Stomach (tissue), 9 donors: ENCODE data around the gene CREG1. TPM values are rescaled to one million over a fixed set of nuclear protein-coding genes. Genes with fewer than 3 reads are reported as not detected.

Experiments
- DNase-seq, 2 donors: peaks; one replicate each; pipeline versions ENCODE4 v3.0.0 to v3.0.0-alpha.2; 2013 to 2019
- H3K27ac ChIP-seq, 5 donors: fragments of 200-600 bp in 4 of 5; sonication (generic) in 4 of 5; one replicate each; pipeline ENCODE4 v1.5.1; 2013 to 2019; ENCODE audit warnings: mild to moderate bottlenecking in 1 of 5, moderate library complexity in 1 of 5
- H3K27me3 ChIP-seq, 3 donors: fragments of 200-600 bp; sonication (generic); one replicate each; pipeline ENCODE4 v1.5.1; 2017 to 2019; ENCODE audit warnings: mixed run types in 1 of 3
- H3K36me3 ChIP-seq, 4 donors: fragments of 200-600 bp; sonication (generic); 1 replicate in 3 of 4; 2 replicates in 1 of 4; pipeline ENCODE4 v1.5.1; 2016 to 2019
- H3K4me1 ChIP-seq, 4 donors: fragments of 200-600 bp; sonication (generic); one replicate each; pipeline ENCODE4 v1.5.1; 2016 to 2019
- H3K4me3 ChIP-seq, 4 donors: fragments of 200-600 bp; sonication (generic) in 3 of 4; one replicate each; pipeline ENCODE4 v1.5.1; 2016 to 2019; ENCODE audit warnings: mild to moderate bottlenecking in 1 of 4
- H3K9me3 ChIP-seq, 4 donors: fragments of 200-600 bp; sonication (generic); one replicate each; pipeline ENCODE4 v1.5.1; 2016 to 2019
- EP300 ChIP-seq: sonication (generic); formaldehyde crosslinking; IDR thresholded peaks from one replicate; pipeline ENCODE4 v1.6.1; 2017; ENCODE audit warnings: antibody characterized with exemption
- POLR2A ChIP-seq, 4 donors: fragments of 450-650 bp; IDR thresholded peaks; one replicate each; pipeline ENCODE4 v1.6.1; 2016; ENCODE audit warnings: antibody characterized with exemption in 4 of 4, control low read depth in 2 of 4, mild to moderate bottlenecking in 1 of 4, moderate library complexity in 1 of 4
- POLR2AphosphoS5 ChIP-seq, 3 donors: sonication (generic); formaldehyde crosslinking; IDR thresholded peaks; one replicate each; pipeline ENCODE4 v1.6.1; 2016; ENCODE audit warnings: antibody characterized with exemption in 3 of 3
- WGBS, 5 donors: extraction: QIAGEN DNeasy Blood & Tissue Kit in 3 of 5; methylation state at CpG; one replicate each; pipeline versions ENCODE4 v1.1.5 to v1.1.7; 2013 to 2018; 5-methylcytosine and 5-hydroxymethylcytosine counted together
- intact Hi-C: fragments of 100-400 bp; cut with DNase I; formaldehyde crosslinking; loops from one replicate; pipeline ENCODE4 v1.15.1; 2023; ENCODE audit warnings: low total_unique reads
- polyA plus RNA-seq, 3 donors: library from polyadenylated mRNA; stranded (reverse); fragments of 200-250 nt; gene quantifications; one replicate each; pipeline ENCODE4 v1.2.3, GENCODE V29; 2013
- total RNA-seq, 5 donors: library from RNA; depleted of rRNA; stranded (reverse); fragments of >200 nt; gene quantifications; one replicate each; pipeline versions ENCODE4 v1.1.0 to v1.2.3, GENCODE V29; 2014 to 2016
- TF ChIP-seq, protein P1 (sequence below), 7 experiments: fragments of 450-650 bp in 4 of 7; fragments of 200-600 bp in 3 of 7; sonication (generic) in 3 of 7; IDR thresholded peaks; one replicate each; pipeline ENCODE4 v1.5.1; 2016 to 2019; ENCODE audit warnings: antibody characterized with exemption in 7 of 7, control low read depth in 2 of 7, mild to moderate bottlenecking in 1 of 7
- donor health status: healthy with polysubstance abuse.
- donor health status: Bipolar disorder and iron deficiency.
- donor health status: healthy.

CREG1 gene
- total and polyA plus RNA-seq, 8 donors = 44.6 to 120 (median 78.3) TPM

- no peak for TF ChIP-seq EP300
- TF ChIP-seq POLR2A (IDR thresholded peaks at IDR 0.05) = no peak
- TF ChIP-seq, protein P1, sequence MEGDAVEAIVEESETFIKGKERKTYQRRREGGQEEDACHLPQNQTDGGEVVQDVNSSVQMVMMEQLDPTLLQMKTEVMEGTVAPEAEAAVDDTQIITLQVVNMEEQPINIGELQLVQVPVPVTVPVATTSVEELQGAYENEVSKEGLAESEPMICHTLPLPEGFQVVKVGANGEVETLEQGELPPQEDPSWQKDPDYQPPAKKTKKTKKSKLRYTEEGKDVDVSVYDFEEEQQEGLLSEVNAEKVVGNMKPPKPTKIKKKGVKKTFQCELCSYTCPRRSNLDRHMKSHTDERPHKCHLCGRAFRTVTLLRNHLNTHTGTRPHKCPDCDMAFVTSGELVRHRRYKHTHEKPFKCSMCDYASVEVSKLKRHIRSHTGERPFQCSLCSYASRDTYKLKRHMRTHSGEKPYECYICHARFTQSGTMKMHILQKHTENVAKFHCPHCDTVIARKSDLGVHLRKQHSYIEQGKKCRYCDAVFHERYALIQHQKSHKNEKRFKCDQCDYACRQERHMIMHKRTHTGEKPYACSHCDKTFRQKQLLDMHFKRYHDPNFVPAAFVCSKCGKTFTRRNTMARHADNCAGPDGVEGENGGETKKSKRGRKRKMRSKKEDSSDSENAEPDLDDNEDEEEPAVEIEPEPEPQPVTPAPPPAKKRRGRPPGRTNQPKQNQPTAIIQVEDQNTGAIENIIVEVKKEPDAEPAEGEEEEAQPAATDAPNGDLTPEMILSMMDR (IDR thresholded peaks at IDR 0.05) = no peak
- no peak for TF ChIP-seq POLR2AphosphoS5 (IDR thresholded peaks at IDR 0.05)
- intact Hi-C loops = no loop called here
- 8 to 11% (median 10%) methylated on average over 15 of the region's 15 CpGs for WGBS, 5 donors
- Histone ChIP-seq H3K27ac (peak overlapping the region; percentile 60 to 92 (median 90)), H3K4me3 (peak overlapping the region; percentile 74 to 91 (median 87)), H3K27me3 (no peaks in the 10 kb centered on the region), H3K36me3 (no peaks in the 10 kb centered on the region), H3K4me1 (peaks cover 24 to 57% (median 40%) of the 10 kb centered on the region in 4 donors), H3K9me3 (no peaks in the 10 kb centered on the region)
- DNase-seq = peak in 1 of 2 donors; percentile 24
Measured at GRCh38 chr1:167554028-167554779, 642 bp upstream of the CREG1 start.

GRCh38 chr1:167551362-167551761 lies 2.2 kb downstream of the CREG1 start:
- Histone ChIP-seq H3K4me3 (peak overlapping the region in 2 of 4 donors; percentile 6 to 91), H3K9me3 (no peaks in the 10 kb centered on the region), H3K4me1 (peaks cover 24 to 72% (median 44%) of the 10 kb centered on the region in 4 donors), H3K36me3 (peaks cover 0 to 17% (median 15%) of the 10 kb centered on the region in 4 donors), H3K27ac (peak overlapping the region in 2 of 5 donors; percentile 32 to 35), H3K27me3 (no peaks in the 10 kb centered on the region)
- DNase-seq = no peak
- TF ChIP-seq POLR2A (IDR thresholded peaks at IDR 0.05) (no peak), POLR2AphosphoS5 (IDR thresholded peaks at IDR 0.05) (no peak), EP300 (no peak)
- TF ChIP-seq, protein P1 (IDR thresholded peaks at IDR 0.05) = no peak
- intact Hi-C loops = no loop called here
- 88 to 96% (median 90%) methylated on average over 1 of the region's 1 CpG for WGBS, 5 donors

DNA sequence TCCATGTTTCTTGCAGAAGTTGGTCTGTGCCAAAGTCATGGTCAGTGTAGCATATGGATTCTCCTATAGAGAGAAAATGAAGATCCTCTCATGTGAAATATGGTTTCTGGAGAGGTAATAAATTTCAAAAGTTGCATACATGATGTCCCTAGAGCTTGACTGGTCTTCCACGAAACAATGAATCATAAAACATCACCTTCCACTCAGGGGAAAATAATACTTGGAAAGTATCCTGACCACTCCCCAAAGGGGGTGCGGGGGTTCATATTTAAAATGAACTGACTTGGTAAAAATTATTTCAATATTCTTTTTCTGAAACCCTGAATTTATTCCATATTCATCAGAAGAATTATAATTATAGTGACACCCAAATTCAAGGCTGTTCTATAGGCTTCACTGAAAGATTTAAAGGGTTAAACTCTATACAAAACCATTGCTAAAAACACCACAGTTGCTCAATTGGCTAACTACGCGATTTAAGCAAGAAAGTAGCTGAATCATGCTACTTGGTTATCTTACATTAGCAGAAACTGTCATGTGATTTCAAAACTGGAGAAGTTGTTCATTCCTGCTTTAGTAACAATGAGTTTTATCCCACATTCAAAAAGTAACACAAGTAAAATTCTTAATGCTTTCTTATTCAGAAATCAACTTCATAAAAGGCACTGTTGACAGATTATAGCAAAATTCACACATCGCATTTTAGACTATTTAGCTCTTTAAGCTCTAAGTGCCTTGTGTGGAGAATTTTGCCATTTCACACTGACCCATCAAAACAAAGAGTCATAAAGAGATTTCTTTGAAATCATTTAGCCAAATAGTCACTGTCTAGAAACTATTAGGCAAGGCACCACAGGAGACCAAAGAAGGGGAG lies 5.3 kb downstream of the CREG1 start:
- intact Hi-C loops = no loop called here
- DNase-seq = no peak
- Histone ChIP-seq H3K27me3 (no peaks in the 10 kb centered on the region), H3K27ac (peak overlapping the region in 4 of 5 donors; percentile 48 to 75 (median 63)), H3K36me3 (peaks cover 4 to 47% (median 45%) of the 10 kb centered on the region in 4 donors), H3K4me1 (peaks cover 17 to 73% (median 37%) of the 10 kb centered on the region in 4 donors), H3K9me3 (no peaks in the 10 kb centered on the region), H3K4me3 (no peak overlapping the region)
- WGBS, 5 donors = 55 to 77% (median 75%) methylated on average over 5 of the region's 5 CpGs
- TF ChIP-seq POLR2A (IDR thresholded peaks at IDR 0.05) (no peak), POLR2AphosphoS5 (IDR thresholded peaks at IDR 0.05) (peak in 2 of 3 donors; percentile 29 to 40)

GRCh38 chr1:167546935-167547334 lies 6.6 kb downstream of the CREG1 start:
- Histone ChIP-seq H3K9me3 (no peaks in the 10 kb centered on the region), H3K27me3 (no peaks in the 10 kb centered on the region), H3K4me1 (peaks cover 8 to 69% (median 31%) of the 10 kb centered on the region in 4 donors), H3K36me3 (peaks cover 4 to 58% (median 54%) of the 10 kb centered on the region in 4 donors), H3K27ac (no peak overlapping the region), H3K4me3 (no peak overlapping the region)
- intact Hi-C loops = no loop called here
- WGBS, 5 donors = 74 to 92% (median 83%) methylated on average over 1 of the region's 1 CpG
- no peak for DNase-seq
- TF ChIP-seq POLR2AphosphoS5 (IDR thresholded peaks at IDR 0.05) = no peak
- TF ChIP-seq EP300 = no peak
- TF ChIP-seq, protein P1 (IDR thresholded peaks at IDR 0.05) = no peak
- TF ChIP-seq POLR2A (IDR thresholded peaks at IDR 0.05) = no peak
